Ascending aorta (tissue), 2 donors: Measurements from ENCODE around the gene FOXP1. TPM values are rescaled to one million over a fixed set of nuclear protein-coding genes. Genes with fewer than 3 reads are reported as not detected.
"Not testable (repeated sequence)": the region's sequence is repeated elsewhere in the genome, so short reads cannot be mapped to it uniquely, and the experiment has no call there.

Experiments
- DNase-seq, 2 donors: peaks; one replicate each; pipeline ENCODE4 v3.0.0-alpha.2; 2019; ENCODE audit warnings: low spot score in 2 of 2
- H3K27ac ChIP-seq, 2 donors: fragments of 200-600 bp; sonication (generic); one replicate each; pipeline ENCODE4 v1.5.1; 2016 to 2017; ENCODE audit warnings: mild to moderate bottlenecking in 1 of 2
- H3K27me3 ChIP-seq: fragments of 200-600 bp; sonication (generic); one replicate; pipeline ENCODE4 v1.5.1; 2017
- H3K36me3 ChIP-seq, 2 donors: fragments of 200-600 bp; sonication (generic); one replicate each; pipeline ENCODE4 v1.5.1; 2016
- H3K4me1 ChIP-seq, 2 donors: fragments of 200-600 bp; sonication (generic); one replicate each; pipeline ENCODE4 v1.5.1; 2016 to 2017; ENCODE audit warnings: mild to moderate bottlenecking in 1 of 2
- H3K4me3 ChIP-seq, 2 donors: fragments of 200-600 bp; sonication (generic); one replicate each; pipeline ENCODE4 v1.5.1; 2016 to 2017; ENCODE audit warnings: mild to moderate bottlenecking in 1 of 2
- H3K9me3 ChIP-seq, 2 donors: fragments of 200-600 bp; sonication (generic); one replicate each; pipeline ENCODE4 v1.5.1; 2016
- intact Hi-C: fragments of 100-400 bp; cut with DNase I; formaldehyde crosslinking; loops from one replicate; pipeline ENCODE4 v1.15.1; 2023
- total RNA-seq: library from RNA; depleted of rRNA; stranded (reverse); fragments of >200 nt; gene quantifications from one replicate; pipeline ENCODE4 v1.1.0, GENCODE V29; 2016
- TF ChIP-seq, protein P1 (sequence below), 3 experiments: fragments of 200-600 bp in 2 of 3; fragments of 450-650 bp in 1 of 3; sonication (generic) in 2 of 3; IDR thresholded peaks; one replicate each; pipeline ENCODE4 v1.5.1; 2016 to 2019; ENCODE audit warnings: antibody characterized with exemption in 3 of 3, mild to moderate bottlenecking in 1 of 3, moderate library complexity in 1 of 3

The FOXP1 gene
- total RNA-seq, 1 donor from 2014 or later: 171 TPM

DNA sequence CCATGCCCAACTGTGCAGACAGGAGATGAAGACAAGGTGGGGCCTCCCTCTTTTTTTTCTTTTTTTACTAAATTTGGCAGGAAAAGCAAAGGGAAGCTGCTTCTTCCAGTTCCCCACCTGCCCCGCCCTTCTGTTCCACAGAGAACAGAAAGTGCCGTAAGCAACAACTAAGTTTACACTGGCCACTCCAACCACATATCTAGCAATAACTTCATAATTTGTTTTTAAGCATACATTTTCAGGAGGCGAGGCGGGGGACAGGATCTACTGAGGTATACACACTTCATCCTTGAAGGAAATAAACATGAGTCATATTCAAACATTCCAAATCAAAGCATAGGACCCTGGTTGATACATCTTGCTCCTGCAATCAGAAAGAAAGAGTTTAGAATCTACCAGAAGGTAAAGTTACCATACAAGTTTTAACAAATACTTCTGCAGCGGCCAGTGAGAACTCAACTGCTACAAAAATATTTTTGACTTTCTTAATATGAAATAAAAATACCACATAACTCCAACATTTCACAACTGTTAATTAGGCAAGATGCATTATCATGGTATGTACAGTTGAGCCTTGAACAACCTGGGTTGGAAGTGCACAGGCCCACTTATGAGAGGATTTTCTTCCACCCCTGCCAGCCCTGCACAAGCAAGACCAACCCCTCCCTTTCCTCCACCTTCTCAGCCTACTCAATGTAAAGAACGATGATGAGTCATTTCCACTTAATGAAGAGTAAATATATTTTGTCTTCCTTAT lies 50.7 kb downstream of the FOXP1 start:
- TF ChIP-seq, protein P1, sequence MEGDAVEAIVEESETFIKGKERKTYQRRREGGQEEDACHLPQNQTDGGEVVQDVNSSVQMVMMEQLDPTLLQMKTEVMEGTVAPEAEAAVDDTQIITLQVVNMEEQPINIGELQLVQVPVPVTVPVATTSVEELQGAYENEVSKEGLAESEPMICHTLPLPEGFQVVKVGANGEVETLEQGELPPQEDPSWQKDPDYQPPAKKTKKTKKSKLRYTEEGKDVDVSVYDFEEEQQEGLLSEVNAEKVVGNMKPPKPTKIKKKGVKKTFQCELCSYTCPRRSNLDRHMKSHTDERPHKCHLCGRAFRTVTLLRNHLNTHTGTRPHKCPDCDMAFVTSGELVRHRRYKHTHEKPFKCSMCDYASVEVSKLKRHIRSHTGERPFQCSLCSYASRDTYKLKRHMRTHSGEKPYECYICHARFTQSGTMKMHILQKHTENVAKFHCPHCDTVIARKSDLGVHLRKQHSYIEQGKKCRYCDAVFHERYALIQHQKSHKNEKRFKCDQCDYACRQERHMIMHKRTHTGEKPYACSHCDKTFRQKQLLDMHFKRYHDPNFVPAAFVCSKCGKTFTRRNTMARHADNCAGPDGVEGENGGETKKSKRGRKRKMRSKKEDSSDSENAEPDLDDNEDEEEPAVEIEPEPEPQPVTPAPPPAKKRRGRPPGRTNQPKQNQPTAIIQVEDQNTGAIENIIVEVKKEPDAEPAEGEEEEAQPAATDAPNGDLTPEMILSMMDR (IDR thresholded peaks at IDR 0.05): no peak
- H3K27ac ChIP-seq: no peak overlapping the region
- H3K4me1 ChIP-seq: peaks cover 0 to 12% of the 10 kb centered on the region in 2 donors
- H3K27me3 ChIP-seq: no peaks in the 10 kb centered on the region
- peaks cover 0 to 3% of the 10 kb centered on the region in 2 donors for H3K36me3 ChIP-seq
- DNase-seq: no peak
- no peaks in the 10 kb centered on the region for H3K9me3 ChIP-seq
- intact Hi-C loops: no loop called here
- H3K4me3 ChIP-seq: no peak overlapping the region

DNA sequence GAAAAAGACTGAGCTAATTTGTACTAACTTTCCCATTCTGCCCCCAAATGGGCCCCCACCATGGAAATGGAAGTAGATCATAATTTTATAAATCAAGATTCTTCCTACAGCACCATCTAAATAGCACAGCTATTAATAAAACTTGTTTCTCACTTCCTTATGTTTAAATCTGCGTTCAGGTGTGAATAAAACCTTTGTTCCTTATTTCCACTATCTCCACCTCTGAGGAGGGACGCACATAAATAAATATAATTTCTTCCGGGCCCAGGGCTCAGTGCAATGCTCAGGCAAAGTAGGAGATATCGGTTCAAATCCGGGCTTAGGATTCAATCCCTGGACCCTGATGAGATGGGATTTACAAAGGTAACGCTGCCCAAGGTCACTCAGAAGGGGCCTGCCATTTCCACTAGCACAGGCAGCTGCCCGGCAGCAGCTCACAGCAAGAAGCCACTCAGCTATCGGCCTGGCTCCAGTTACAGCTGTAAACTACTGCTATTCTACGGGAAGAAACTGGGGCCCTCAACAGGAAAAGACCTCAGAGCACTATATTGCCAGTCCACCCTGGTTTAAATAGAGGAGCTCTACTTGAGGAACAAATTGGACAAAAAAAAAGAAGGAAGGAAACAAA lies 52.5 kb downstream of the FOXP1 start:
- H3K27me3 ChIP-seq: no peaks in the 10 kb centered on the region
- no peaks in the 10 kb centered on the region for H3K9me3 ChIP-seq
- no peak overlapping the region for H3K27ac ChIP-seq
- TF ChIP-seq, protein P1 (IDR thresholded peaks at IDR 0.05): no peak
- no peak overlapping the region for H3K4me3 ChIP-seq
- DNase-seq: no peak
- peaks cover 0 to 3% of the 10 kb centered on the region in 2 donors for H3K36me3 ChIP-seq
- peaks cover 0 to 3% of the 10 kb centered on the region in 2 donors for H3K4me1 ChIP-seq
- intact Hi-C loops: no loop called here

DNA sequence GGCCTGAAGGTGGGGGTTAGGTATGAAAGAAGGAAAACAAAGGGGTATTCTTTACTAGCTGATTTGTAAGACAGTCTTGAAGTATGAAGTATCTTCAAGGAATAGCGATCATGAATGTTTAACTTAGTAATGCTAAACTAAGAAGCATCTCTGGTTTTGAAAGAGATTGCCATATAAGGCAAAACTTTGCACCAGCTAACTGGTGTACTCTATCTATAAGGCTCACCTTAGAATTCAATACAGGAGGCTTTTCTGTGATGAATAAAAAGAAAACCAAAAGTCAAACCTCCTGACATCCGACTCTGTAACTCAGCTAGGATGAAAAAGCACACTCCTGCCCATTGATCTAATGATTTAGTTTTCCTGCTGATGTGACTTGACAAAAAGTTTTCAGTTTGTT lies 54.7 kb downstream of the FOXP1 start:
- no peak for DNase-seq
- no peaks in the 10 kb centered on the region for H3K9me3 ChIP-seq
- H3K4me1 ChIP-seq: peaks cover 0 to 3% of the 10 kb centered on the region in 2 donors
- no peak overlapping the region for H3K4me3 ChIP-seq
- peaks cover 0 to 3% of the 10 kb centered on the region in 2 donors for H3K36me3 ChIP-seq
- no peak overlapping the region for H3K27ac ChIP-seq
- intact Hi-C loops: no loop called here
- TF ChIP-seq, protein P1 (IDR thresholded peaks at IDR 0.05): no peak
- no peaks in the 10 kb centered on the region for H3K27me3 ChIP-seq

DNA sequence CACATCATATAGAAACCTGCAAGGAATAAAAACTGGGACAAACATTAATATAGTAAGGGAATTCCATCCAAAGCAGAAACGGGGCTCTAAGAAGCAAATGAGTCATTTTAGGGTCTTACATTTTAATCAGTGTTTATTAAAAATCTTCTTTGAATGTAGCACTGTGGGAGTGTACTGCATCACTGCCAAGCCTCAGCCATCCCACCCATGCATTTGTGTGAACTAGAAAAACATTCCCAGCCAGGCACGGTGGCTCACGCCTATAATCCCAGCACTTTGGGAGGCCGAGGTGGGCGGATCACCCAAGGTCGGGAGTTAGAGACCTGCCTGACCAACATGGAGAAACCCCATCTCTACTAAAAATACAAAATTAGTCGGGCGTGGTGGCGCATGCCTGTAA lies 57.1 kb downstream of the FOXP1 start:
- intact Hi-C loops: not testable (repeated sequence)

DNA sequence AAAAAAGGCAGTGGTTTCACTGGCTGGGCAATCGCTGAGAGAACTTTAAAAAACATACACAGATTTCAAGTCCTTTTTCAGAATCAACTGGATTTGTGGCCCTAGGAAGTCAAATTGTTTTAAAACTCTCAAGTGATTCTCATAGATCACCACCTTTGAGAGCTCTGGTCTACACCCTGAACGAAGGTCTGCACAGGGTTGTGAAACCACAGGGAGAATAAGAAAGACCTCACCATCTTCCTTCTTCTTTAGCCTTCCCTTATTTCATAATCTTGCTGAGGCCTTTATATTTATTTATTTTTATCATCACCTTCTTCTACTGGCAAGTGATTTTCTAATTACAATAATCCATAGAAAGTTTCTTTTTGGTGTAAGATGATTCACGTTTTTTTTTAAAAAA lies 58.1 kb downstream of the FOXP1 start:
- Histone ChIP-seq H3K4me1 (peaks cover 0 to 13% of the 10 kb centered on the region in 2 donors), H3K27me3 (no peaks in the 10 kb centered on the region), H3K4me3 (no peak overlapping the region), H3K36me3 (no peaks in the 10 kb centered on the region), H3K27ac (no peak overlapping the region), H3K9me3 (no peaks in the 10 kb centered on the region)
- no peak for DNase-seq
- TF ChIP-seq, protein P1 (IDR thresholded peaks at IDR 0.05): no peak
- intact Hi-C loops: no loop called here

More for the DNA sequence above, 57.1 kb downstream of the FOXP1 start:
- peaks cover 0 to 13% of the 10 kb centered on the region in 2 donors for H3K4me1 ChIP-seq
- not testable (repeated sequence) for H3K9me3 ChIP-seq, H3K27ac ChIP-seq, H3K27me3 ChIP-seq, H3K4me3 ChIP-seq, DNase-seq, H3K36me3 ChIP-seq

DNA sequence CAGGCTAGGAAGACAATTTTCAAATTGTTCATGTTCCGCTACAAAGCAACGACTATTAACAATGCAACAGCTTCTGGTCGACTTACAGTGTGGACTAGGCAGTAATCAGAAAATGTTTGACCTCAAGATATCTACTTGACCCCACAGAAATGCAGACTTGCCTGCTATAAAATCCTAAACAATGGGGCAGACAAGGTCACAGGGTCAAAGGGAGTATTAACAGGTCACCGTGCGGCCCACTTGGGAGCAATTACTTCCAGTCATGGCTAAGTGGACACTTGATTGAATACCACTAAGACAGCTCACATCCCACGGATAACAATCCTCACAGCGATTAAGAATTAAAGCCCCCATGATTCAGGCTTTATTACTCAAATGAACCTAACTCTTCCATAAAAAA lies 58.9 kb downstream of the FOXP1 start:
- TF ChIP-seq, protein P1 (IDR thresholded peaks at IDR 0.05): no peak
- DNase-seq: no peak
- no peak overlapping the region for H3K4me3 ChIP-seq
- H3K27ac ChIP-seq: no peak overlapping the region
- H3K9me3 ChIP-seq: no peaks in the 10 kb centered on the region
- no peaks in the 10 kb centered on the region for H3K36me3 ChIP-seq
- H3K27me3 ChIP-seq: no peaks in the 10 kb centered on the region
- intact Hi-C loops: no loop called here
- peaks cover 0 to 13% of the 10 kb centered on the region in 2 donors for H3K4me1 ChIP-seq
